GM19035 (cell line): Measurements from ENCODE around the gene CCDC184.
A peak's percentile ranks its signal among the peaks of the same experiment; 100 is the strongest.
"Not testable (repeated sequence)": the region's sequence is repeated elsewhere in the genome, so short reads cannot be mapped to it uniquely, and the experiment has no call there.

ENCODE experiments used
- ATAC-seq: cut with Tn5 transposase; IDR thresholded peaks from one replicate; pipeline ENCODE4 v1.9.1; 2021; ENCODE audit not compliant: unreplicated experiment

The CCDC184 gene

GRCh38 chr12:48183091-48183875, at the start of gene CCDC184:
Gene CCDC184 (plus strand): TSS chr12:48183644. CDS start chr12:48184123, 479 bp downstream.
- peak; percentile 82 for ATAC-seq

DNA sequence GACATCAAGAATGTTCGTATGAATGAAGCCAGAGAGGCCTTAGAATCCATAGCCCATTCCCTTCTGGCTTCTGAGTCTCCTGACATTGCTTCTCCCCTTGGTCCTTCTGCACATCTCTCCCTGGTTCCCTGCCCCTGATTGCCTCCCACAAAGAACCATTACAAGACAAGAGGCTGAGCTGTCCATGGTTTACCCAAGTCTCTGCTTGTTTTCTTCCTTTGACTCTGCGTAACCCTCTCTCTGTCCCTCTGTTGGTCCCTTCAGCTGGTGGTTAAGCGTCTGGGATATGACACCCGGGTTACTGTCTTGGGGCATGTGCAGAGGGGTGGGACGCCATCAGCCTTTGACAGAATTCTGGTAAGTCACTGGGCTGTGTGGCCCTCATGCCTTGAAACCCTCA, 48.4 kb upstream of the CCDC184 start:
- ATAC-seq, result no peak

DNA sequence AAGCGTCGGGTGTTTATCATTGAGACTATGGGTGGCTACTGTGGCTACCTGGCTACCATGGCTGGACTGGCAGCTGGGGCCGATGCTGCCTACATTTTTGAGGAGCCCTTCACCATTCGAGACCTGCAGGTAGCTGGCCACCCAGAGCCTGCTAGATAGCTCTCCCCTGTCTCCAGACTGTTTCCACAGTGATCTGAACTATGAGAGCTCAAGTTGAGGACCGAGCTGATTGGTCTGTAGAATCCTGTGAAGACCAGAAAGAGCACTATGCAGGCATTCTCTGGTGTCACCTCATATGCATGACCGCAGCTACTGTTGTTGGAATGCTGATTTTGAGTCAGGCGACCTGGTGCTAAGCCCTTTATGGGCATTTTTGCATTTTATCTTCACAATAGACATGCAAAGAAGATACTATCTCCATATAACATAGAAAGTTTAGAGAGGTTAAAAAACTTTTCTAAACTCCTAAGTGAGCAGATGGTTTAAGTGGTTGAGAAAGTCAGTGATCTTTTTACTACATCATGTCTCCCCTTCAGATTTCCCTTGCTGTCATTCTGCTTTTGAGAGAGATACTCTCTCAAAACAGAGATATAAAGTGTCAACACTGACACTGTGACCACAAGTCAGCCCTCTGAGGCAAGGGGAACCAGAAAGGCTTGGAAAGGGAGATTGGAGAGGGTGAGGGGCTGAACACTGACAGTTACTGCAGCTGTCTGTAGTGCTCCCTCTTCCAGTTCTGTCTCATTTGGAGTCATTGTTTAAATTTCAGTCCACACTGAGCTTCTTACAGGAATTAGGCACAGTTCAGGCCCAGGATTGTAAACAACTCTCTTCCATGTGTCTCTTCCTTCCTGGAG, 40.4 kb upstream of the CCDC184 start:
- no peak for ATAC-seq

- ATAC-seq, result no peak
Observed at GRCh38 chr12:48143898-48144297, 39.5 kb upstream of the CCDC184 start.

DNA sequence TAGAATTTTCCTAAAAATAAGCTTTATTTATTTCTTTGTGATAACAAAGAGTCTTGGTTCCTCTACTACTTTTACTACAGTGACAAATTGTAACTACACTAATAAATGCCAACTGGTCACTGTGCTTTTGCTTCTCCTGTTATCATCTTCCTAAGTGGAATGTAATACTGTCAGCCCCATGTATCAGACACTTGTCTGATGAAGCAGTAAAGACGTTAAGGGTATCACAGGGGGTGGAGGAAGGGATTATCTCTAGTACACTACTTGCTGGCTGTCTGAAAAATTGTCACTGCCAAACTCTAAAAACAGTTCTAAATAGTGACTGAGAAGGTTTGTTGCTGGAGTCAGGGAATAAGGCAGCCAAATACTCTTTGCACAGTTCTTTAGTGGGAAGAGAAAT, 37.5 kb upstream of the CCDC184 start:
- no peak for ATAC-seq

DNA sequence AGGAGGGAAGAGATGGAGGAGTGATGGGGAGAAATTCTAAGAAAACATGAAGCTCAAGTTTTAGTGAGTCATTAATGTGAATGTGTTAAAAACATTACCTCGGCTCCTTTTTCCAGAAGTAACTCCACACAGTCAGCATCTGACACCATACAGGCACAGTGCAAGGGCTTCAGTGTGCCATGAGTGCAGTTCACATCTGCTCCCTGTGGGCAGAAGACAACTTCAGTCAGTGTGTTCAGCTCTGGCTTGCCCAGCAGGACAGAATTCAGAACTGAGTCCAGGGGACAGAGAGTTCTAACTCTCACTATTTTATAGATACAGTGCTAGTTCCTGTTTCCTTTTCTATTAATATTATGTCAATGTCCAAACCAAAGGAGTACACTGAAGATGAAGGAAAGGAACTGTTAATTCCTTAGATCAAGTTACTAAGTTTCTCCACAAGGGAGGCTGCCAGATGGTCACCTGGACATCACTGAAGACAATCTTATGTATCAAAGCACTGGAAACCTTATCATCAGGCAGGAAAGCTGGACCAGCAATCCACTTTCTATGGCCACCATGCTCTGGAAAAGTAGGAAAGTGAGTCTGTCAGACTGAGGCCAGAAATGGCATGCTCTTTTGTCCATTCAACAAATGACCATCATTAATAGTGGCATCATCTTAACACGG, 32.2 kb upstream of the CCDC184 start:
- ATAC-seq, result no peak

DNA sequence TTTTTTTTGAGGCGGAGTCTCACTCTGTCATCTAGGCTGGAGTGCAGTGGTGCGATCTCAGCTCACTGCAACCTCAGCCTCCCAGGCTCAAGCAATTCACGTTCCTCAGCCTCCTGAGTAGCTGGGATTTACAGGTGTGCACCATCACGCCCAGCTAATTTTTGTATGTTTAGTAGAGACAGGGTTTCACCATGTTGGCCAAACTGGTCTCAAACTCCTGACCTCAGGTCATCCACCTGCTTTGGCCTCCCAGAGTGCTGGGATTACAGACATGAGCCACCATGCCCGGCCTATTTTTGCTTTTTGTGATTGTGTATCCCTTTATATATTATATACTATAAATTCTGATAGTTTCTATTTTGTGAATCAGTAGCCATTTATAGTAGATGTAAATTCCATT, 27.7 kb upstream of the CCDC184 start:
- not testable (repeated sequence) for ATAC-seq

DNA sequence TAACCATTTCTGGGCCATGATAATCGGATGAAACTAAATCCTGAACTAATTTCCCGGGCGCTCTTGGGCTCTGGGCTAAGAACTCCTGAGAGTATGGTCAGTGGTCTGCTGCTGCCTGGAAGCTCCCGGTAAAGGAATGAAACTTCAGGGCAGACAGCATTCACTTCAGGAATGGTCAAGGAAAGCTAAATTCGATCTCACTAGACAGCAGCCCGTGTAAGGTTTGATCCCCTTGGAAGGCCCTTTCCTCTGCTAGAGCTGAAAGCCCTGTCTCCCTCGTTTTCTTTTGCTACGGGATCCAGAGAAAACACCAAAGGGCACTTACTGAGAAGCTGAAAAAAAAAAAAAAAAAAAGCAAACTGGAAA, 26.8 kb upstream of the CCDC184 start:
- no peak for ATAC-seq

GRCh38 chr12:48157018-48157888, 26.2 kb upstream of the CCDC184 start, which contains the start of gene ASB8:
Gene ASB8 (minus strand): TSS chr12:48157515. CDS start chr12:48153496, 4,019 bp downstream.
- peak; percentile 87 for ATAC-seq

DNA sequence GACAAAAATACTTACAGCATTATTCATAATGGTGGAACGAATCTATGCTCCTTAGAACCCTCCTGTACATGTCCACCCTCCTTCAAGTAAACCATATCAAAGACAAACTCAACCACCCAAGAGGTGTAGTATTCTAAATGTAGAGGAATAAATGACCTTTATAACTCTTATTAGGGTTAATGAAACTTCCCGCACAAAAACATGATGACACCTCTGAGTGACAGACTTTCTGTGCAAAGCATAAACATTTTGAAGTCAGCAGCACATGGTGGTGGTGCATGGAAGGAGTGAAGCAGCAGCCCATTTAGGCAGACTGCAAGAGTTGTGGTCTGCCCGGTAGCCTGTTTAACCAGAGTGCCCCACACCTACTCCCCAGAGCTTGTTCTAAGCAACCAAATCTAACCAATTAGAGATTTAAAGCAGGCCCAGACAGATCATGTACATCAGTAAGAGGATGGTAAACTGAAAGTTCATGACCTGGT, 25.5 kb upstream of the CCDC184 start:
- peak; percentile 9 for ATAC-seq

DNA sequence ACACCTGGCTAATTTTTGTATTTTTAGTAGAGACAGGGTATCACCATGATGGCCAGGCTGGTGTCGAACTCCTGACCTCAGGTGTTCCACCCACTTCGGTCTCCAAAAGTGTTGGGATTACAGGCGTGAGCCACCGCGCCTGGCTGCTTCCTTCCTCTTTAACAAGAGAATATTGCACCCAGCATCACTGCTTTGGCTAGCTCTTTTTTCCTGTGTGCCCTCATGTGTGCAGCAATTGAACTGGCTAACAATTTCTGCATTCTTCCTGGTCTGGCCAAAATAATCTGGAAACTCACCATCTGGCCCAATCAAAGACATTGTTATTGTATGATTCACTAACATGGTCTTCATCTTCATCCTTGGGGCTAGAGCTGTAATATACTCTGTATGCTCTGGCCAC, 23.4 kb upstream of the CCDC184 start:
- no peak for ATAC-seq

GRCh38 chr12:48160807-48161206, 22.6 kb upstream of the CCDC184 start:
- ATAC-seq, result no peak

DNA sequence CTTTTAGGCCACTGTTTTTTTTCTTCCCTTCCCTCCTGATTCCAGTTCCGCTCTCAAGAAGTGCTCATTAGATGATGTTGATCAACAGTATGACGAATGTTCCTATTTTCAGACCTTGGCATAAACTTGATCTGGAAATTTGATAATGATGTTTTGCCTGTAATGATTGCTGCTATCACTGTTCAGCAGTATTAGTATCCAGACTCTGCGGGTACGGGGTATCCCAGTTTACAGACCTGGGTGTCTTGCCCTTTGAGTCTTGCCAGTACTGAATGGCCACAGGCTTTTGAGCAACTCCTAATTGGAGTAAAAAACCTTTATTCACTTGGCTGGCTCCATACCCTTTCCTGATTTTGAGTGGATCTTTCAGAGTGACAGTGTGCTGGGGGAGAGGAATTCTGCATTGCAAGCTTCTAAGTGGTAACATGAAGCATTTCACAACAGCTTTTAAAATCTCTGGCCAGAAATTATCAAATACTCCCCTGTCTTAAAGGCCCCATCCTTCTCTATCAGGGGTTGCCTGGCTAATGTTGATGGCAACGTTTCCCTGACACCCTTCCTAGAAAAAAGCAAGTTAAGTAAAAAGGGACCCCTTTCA, 20.2 kb upstream of the CCDC184 start:
- no peak for ATAC-seq

DNA sequence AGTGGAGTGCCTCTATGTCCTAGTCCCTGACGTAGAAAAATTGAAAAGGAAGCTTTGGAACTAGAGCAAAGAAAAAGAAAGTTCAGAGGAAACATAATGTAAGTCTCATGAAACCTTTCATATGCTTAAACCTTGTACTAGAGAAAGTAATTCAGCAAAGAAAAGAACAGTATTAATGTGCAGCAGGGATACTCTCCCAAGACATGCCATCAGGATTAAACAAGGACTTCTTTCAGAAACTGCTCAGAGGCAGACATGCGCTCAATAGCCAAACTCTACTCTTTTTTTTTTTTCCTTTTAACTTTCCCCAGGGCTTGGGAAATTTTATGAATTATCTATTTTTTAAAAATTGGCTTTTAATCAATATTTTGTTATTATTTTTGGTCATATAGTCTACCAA, 19.0 kb upstream of the CCDC184 start:
- no peak for ATAC-seq

DNA sequence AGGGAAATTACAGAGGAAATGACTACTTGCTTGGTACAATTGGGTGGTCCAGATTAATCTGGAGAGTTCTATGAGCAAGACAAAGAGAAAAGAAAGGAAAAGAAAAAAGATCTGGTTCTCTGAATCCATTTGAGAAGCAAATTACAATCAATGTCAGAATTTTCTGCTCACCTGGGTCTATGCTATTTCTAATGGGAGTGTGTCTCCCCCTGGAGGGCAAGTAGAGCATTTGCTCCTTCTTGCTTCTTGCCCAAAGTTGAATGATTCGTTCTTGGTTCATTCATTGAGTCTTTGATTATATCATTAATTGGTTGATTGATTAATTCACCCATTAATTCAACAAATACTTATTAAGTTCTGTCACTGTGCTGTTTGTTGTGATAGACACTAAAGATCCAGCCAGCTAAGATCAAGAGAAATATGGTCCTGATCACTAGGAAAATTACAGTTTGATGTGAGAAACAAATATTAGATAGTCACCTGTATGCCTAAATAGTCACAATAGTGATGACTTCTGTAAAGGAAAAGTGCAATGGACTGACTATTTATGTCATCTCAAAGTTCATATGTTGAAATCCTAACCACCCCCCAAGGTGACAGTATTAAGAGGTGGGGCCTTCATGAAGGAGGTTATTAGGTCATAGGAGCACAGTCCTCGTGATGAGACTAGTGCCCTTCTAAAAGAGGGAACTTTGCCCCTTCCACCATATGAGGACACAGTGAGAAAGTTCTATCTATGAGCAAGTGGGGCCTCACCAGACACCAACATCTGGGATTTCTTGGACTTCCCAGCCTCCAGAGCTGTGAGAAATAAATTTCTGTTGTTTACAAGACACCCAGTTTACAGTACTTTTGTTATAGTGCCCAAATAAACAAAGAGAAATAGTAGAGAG, 18.1 kb upstream of the CCDC184 start:
- ATAC-seq, result no peak

- no peak for ATAC-seq
Observed at GRCh38 chr12:48169011-48169410, 14.4 kb upstream of the CCDC184 start.

DNA sequence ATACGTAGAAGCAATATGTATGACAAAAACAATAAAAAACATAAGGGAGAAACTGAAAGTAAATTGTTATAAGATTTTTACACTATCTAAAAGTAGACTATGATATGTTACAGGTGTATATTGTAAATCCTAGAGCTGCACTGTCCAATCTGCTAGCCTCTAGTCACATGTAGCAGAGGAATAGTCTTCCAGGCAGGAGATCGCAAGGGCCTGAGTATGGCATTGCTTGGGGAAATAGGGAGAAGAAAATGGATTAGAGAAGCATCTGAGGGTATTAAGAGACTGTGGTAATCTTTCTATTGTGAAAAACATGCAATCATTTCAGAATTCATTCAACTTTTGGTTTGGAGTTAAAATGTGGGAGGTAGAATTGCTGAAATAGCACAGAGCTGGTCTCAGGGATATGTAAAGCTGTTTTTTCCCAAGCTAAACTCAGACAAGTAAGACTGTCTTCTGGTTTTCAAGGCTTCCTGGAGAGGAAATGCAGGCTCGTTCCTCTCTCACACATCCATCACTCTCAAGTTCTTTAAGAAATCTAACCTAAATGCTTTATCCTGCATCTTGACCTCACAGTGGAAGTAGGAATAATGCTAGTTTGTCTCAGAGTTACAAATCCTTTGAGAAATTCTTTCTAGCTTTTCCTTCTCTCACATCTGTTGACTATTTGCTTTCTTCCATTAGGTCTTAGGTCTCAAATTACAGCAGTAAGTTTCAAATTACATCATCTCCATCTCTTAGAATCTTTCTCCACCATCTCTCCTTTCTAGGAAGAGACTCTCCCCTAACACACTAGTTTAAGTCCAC, 7.6 kb upstream of the CCDC184 start:
- ATAC-seq, result no peak

DNA sequence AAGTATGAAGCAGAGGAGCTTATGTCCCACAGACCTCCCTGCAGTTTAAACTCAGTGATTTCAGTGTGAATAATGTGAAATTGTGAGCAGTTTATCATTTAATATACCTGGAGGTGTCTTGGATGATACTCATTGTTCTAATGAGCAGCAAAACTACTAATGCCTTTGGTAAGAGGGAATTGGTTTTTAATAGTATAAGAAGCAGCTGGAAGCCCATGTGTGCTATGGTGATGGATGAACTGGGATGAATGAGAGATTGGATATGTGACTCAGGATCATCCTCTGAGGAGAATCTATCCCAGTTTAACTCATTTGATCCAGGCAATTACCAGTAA, 7.1 kb upstream of the CCDC184 start:
- ATAC-seq, result no peak
